Esophagus muscularis mucosa (tissue), 4 donors: ENCODE measurements around the gene AVP. TPM values are rescaled to one million over a fixed set of nuclear protein-coding genes. Genes with fewer than 3 reads are reported as not detected.

Experiments
- DNase-seq: peaks from one replicate; pipeline ENCODE4 v3.0.0-alpha.2; 2017; ENCODE audit errors: extremely low spot score
- H3K27ac ChIP-seq, 4 donors: fragments of 200-600 bp; sonication (generic); replicated peaks in 1 of 4; 1 replicate in 3 of 4; 2 replicates in 1 of 4; pipeline ENCODE4 v1.5.1; 2016 to 2019; ENCODE audit warnings: mild to moderate bottlenecking in 1 of 4
- H3K27me3 ChIP-seq, 4 donors: fragments of 200-600 bp; sonication (generic); one replicate each; pipeline versions ENCODE4 v1.5.1 to v1.6.0; 2016 to 2019
- H3K36me3 ChIP-seq, 4 donors: fragments of 200-600 bp; sonication (generic); one replicate each; pipeline ENCODE4 v1.5.1; 2016 to 2019
- H3K4me1 ChIP-seq, 4 donors: fragments of 200-600 bp; sonication (generic); one replicate each; pipeline ENCODE4 v1.5.1; 2016 to 2019
- H3K4me3 ChIP-seq, 4 donors: fragments of 200-600 bp; sonication (generic); 1 replicate in 2 of 4; 2 replicates in 2 of 4; pipeline ENCODE4 v1.5.1; 2016 to 2019; ENCODE audit warnings: mild to moderate bottlenecking in 4 of 4, moderate library complexity in 1 of 4
- H3K9me3 ChIP-seq, 4 donors: fragments of 200-600 bp; sonication (generic); 1 replicate in 3 of 4; 2 replicates in 1 of 4; pipeline ENCODE4 v1.5.1; 2016 to 2019
- EP300 ChIP-seq: sonication (generic); formaldehyde crosslinking; IDR thresholded peaks from one replicate; pipeline ENCODE4 v1.6.1; 2017; ENCODE audit warnings: antibody characterized with exemption
- POLR2A ChIP-seq: fragments of 450-650 bp; IDR thresholded peaks from one replicate; pipeline ENCODE4 v1.6.1; 2017; ENCODE audit warnings: antibody characterized with exemption, moderate library complexity, mild to moderate bottlenecking, low read depth
- POLR2AphosphoS5 ChIP-seq, 2 donors: sonication (generic); formaldehyde crosslinking; IDR thresholded peaks; one replicate each; pipeline ENCODE4 v1.6.1; 2017; ENCODE audit warnings: antibody characterized with exemption in 2 of 2
- WGBS: methylation state at CpG from one replicate; pipeline ENCODE4 v1.1.5; 2018; 5-methylcytosine and 5-hydroxymethylcytosine counted together
- intact Hi-C: fragments of 100-400 bp; cut with DNase I; formaldehyde crosslinking; loops from one replicate; pipeline ENCODE4 v1.15.1; 2023
- total RNA-seq, 4 donors: library from RNA; depleted of rRNA; stranded (reverse); fragments of >200 nt; gene quantifications; one replicate each; pipeline versions ENCODE4 v1.1.0 to v1.2.1, GENCODE V29; 2016
- TF ChIP-seq, protein P1 (sequence below), 3 experiments: fragments of 200-600 bp in 2 of 3; fragments of 450-650 bp in 1 of 3; sonication (generic) in 2 of 3; IDR thresholded peaks; one replicate each; pipeline ENCODE4 v1.5.1; 2017 to 2019; ENCODE audit warnings: antibody characterized with exemption in 3 of 3, mild to moderate bottlenecking in 2 of 3, moderate library complexity in 1 of 3

The AVP gene
- total RNA-seq, 4 donors from 2014 or later, result not detected

DNA sequence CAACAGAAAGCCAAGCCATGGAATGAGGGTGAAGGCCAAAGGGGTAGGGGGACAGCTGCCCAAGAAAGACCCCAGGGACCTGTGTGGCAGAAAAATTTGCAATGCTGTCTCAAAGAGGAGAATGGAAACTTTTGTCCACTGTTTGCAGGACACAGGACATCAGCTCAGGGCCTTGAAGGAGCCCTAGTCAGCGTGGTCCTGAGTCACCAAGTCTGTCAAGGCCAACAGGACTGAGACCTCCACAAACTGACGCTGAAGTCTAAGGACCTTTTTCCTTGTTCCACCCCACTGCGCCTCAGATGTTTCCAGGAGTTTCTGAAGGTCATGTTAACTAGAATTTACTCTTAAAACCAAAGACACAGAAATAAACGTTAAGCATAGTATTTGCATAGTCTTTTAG lies 31.8 kb upstream of the AVP start:
- TF ChIP-seq EP300 (no peak), POLR2A (no peak), POLR2AphosphoS5 (IDR thresholded peaks at IDR 0.05) (no peak)
- TF ChIP-seq, protein P1, sequence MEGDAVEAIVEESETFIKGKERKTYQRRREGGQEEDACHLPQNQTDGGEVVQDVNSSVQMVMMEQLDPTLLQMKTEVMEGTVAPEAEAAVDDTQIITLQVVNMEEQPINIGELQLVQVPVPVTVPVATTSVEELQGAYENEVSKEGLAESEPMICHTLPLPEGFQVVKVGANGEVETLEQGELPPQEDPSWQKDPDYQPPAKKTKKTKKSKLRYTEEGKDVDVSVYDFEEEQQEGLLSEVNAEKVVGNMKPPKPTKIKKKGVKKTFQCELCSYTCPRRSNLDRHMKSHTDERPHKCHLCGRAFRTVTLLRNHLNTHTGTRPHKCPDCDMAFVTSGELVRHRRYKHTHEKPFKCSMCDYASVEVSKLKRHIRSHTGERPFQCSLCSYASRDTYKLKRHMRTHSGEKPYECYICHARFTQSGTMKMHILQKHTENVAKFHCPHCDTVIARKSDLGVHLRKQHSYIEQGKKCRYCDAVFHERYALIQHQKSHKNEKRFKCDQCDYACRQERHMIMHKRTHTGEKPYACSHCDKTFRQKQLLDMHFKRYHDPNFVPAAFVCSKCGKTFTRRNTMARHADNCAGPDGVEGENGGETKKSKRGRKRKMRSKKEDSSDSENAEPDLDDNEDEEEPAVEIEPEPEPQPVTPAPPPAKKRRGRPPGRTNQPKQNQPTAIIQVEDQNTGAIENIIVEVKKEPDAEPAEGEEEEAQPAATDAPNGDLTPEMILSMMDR (IDR thresholded peaks at IDR 0.05), result no peak
- Histone ChIP-seq H3K36me3 (peaks cover 4 to 44% (median 31%) of the 10 kb centered on the region in 4 donors), H3K9me3 (no peaks in the 10 kb centered on the region), H3K4me1 (peaks cover 6 to 27% (median 15%) of the 10 kb centered on the region in 4 donors), H3K27me3 (no peaks in the 10 kb centered on the region), H3K4me3 (no peak overlapping the region), H3K27ac (no peak overlapping the region)
- WGBS, result 85% methylated on average over 4 of the region's 4 CpGs
- intact Hi-C loops, result no loop called here
- no peak for DNase-seq

DNA sequence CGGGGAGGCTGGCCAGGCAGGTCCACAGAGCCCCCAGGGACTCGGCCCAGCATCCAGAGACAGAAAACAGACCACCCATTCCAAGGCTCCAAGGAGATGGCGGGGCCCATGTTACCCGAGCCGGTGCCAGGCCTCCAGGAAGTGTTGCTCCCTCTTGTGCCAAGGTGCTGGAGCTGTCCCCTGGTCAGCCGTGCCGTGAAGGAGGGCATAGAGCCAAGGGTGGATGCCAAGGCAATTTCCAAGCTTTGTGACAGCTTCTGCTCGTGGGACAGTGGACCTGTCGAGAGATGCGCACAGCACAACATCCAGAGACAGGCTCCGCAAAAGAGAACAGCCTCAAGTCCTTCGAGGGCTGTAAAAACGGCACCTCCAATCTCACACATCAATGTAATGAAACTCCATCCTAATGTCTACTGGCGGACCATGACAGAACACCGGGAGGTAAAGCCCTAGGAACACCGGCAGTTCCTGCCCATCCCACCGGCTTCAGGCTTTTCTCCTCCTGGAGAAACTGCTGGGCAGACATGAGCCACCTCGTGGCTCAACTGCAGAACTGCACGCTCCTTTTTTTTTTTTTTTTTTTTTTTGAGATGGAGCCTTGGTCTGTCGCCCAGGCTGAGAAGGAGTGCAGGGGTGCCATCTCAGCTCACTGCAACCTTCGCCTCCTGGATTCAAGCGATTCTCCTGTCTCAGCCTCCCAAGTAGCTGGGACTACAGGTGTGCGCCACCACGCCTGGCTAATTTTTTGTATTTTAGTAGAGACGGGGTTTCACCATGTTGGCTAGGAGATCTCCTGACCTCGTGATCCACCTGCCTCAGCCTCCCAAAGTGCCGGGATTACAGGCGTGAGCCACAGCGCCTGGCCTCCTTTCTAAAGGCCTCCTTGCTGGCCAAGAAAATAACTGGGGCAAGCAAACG lies 30.9 kb upstream of the AVP start:
- Histone ChIP-seq H3K4me1 (peaks cover 6 to 27% (median 15%) of the 10 kb centered on the region in 4 donors), H3K27ac (no peak overlapping the region), H3K9me3 (no peaks in the 10 kb centered on the region), H3K27me3 (no peaks in the 10 kb centered on the region), H3K36me3 (peaks cover 0 to 41% (median 24%) of the 10 kb centered on the region in 4 donors), H3K4me3 (no peak overlapping the region)
- DNase-seq, result no peak
- 55% methylated on average over 29 of the region's 30 CpGs for WGBS
- intact Hi-C loops, result loop anchor here (1.0 kb wide), 1 partner anchor 62 kb away; no protein-coding TSS in a partner anchor
- TF ChIP-seq, protein P1 (IDR thresholded peaks at IDR 0.05), result peak; percentile 56 to 81 (median 66)
- TF ChIP-seq POLR2A, result no peak

DNA sequence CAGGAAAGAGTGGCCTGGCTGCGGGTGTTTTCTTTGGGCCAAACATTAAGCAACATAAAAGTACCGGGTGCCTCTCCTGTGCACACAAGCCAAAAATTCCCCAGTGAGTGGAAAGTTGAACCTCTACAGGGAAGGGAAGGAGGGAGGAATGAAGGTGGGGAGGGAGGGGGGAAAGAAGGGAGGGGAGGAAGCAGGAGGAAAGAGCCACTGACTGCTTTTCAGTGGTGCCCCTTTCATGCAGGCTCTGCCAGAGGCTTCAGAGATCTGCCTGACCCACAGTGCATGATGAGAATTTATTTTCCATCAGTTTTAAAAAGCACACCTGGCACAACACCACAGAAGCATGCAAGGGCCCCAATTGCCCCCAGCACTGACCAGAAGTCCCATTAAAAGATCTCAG lies 27.5 kb upstream of the AVP start:
- intact Hi-C loops, result no loop called here
- H3K9me3 ChIP-seq, result no peaks in the 10 kb centered on the region

DNA sequence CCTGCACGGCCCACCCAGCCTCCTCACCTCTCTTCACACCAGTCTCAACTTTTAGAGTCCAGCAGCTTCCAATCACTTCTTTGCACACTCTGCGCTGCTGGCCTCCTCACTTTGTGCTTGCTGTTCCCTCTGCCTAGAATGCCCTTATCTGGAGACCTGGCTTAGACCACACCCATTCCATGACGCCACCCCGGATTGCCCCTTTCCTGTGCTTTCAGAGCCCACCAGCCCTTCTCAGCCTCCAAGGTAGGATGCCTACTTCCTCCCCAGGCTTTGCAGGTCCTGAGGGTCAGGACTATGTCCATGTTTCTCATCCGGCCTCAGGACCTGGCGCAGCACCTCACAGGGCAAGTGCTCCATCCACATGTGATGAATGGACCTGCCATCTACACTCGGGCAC lies 27.0 kb upstream of the AVP start:
- Histone ChIP-seq H3K36me3 (peaks cover 14 to 65% (median 44%) of the 10 kb centered on the region in 4 donors), H3K9me3 (no peaks in the 10 kb centered on the region), H3K4me3 (no peak overlapping the region), H3K4me1 (peaks cover 0 to 14% (median 5%) of the 10 kb centered on the region in 4 donors), H3K27me3 (no peaks in the 10 kb centered on the region), H3K27ac (no peak overlapping the region)
- intact Hi-C loops, result no loop called here
- no peak for DNase-seq
- TF ChIP-seq POLR2A, result no peak
- TF ChIP-seq POLR2AphosphoS5 (IDR thresholded peaks at IDR 0.05), result no peak
- TF ChIP-seq, protein P1 (IDR thresholded peaks at IDR 0.05), result no peak
- no peak for TF ChIP-seq EP300
- WGBS, result 83% methylated on average over 7 of the region's 7 CpGs

More for the DNA sequence above, 27.5 kb upstream of the AVP start:
- Histone ChIP-seq H3K27me3 (no peaks in the 10 kb centered on the region), H3K4me1 (peaks cover 0 to 14% (median 5%) of the 10 kb centered on the region in 4 donors), H3K4me3 (no peak overlapping the region), H3K36me3 (peaks cover 14 to 60% (median 40%) of the 10 kb centered on the region in 4 donors), H3K27ac (no peak overlapping the region)
- WGBS, result 78% methylated on average over 2 of the region's 2 CpGs
- DNase-seq, result no peak
- TF ChIP-seq POLR2A (no peak), POLR2AphosphoS5 (IDR thresholded peaks at IDR 0.05) (no peak), EP300 (no peak)
- TF ChIP-seq, protein P1 (IDR thresholded peaks at IDR 0.05), result no peak
